ENCODE measurements around the gene CCDC192. TPM values are rescaled to one million over a fixed set of nuclear protein-coding genes. Genes with fewer than 3 reads are reported as not detected.

Gene CCDC192
- total RNA-seq, 2 donors from 2014 or later: not detected

- DNase-seq (ENCODE audit: low spot score): no peak
- no peak overlapping the region for H3K27ac ChIP-seq
- H3K4me3 ChIP-seq: no peak overlapping the region
- H3K36me3 ChIP-seq: no peaks in the 10 kb centered on the region
- no peaks in the 10 kb centered on the region for H3K4me1 ChIP-seq (ENCODE audit: control insufficient read depth in 1 of 2, low read depth in 2 of 2)
- TF ChIP-seq CTCF (IDR thresholded peaks at IDR 0.05): no peak
- H3K9me3 ChIP-seq: no peaks in the 10 kb centered on the region
- no peaks in the 10 kb centered on the region for H3K27me3 ChIP-seq (replicated peaks; ENCODE audit: insufficient read depth)
- no peak for ATAC-seq (ENCODE audit: insufficient number of reproducible peaks, low FRiP score, low read depth)
These were observed 238.5 kb downstream of the CCDC192 start for GRCh38 chr5:127941646-127942045.

GRCh38 chr5:127942246-127943060 is 239.3 kb downstream of the CCDC192 start:
- no peak for TF ChIP-seq CTCF (IDR thresholded peaks at IDR 0.05)
- H3K9me3 ChIP-seq: no peaks in the 10 kb centered on the region
- H3K27me3 ChIP-seq (replicated peaks; ENCODE audit: insufficient read depth): no peaks in the 10 kb centered on the region
- ATAC-seq (ENCODE audit: insufficient number of reproducible peaks, low FRiP score, low read depth) (no peak), DNase-seq (ENCODE audit: low spot score) (no peak)
- H3K36me3 ChIP-seq: no peaks in the 10 kb centered on the region
- no peak overlapping the region for H3K4me3 ChIP-seq
- no peak overlapping the region for H3K27ac ChIP-seq
- no peaks in the 10 kb centered on the region for H3K4me1 ChIP-seq (ENCODE audit: control insufficient read depth in 1 of 2, low read depth in 2 of 2)

GRCh38 chr5:127943061-127943371 is 239.8 kb downstream of the CCDC192 start:
- H3K4me1 ChIP-seq (ENCODE audit: control insufficient read depth in 1 of 2, low read depth in 2 of 2): no peaks in the 10 kb centered on the region
- no peak overlapping the region for H3K27ac ChIP-seq
- ATAC-seq (ENCODE audit: insufficient number of reproducible peaks, low FRiP score, low read depth) (no peak), DNase-seq (ENCODE audit: low spot score) (no peak)
- no peaks in the 10 kb centered on the region for H3K9me3 ChIP-seq
- H3K27me3 ChIP-seq (replicated peaks; ENCODE audit: insufficient read depth): no peaks in the 10 kb centered on the region
- no peak for TF ChIP-seq CTCF (IDR thresholded peaks at IDR 0.05)
- no peaks in the 10 kb centered on the region for H3K36me3 ChIP-seq
- no peak overlapping the region for H3K4me3 ChIP-seq

GRCh38 chr5:127944125-127944524 is 240.9 kb downstream of the CCDC192 start:
- H3K36me3 ChIP-seq: no peaks in the 10 kb centered on the region
- ATAC-seq (ENCODE audit: insufficient number of reproducible peaks, low FRiP score, low read depth) (no peak), DNase-seq (ENCODE audit: low spot score) (no peak)
- no peak overlapping the region for H3K4me3 ChIP-seq
- no peaks in the 10 kb centered on the region for H3K9me3 ChIP-seq
- H3K4me1 ChIP-seq (ENCODE audit: control insufficient read depth in 1 of 2, low read depth in 2 of 2): no peaks in the 10 kb centered on the region
- H3K27me3 ChIP-seq (replicated peaks; ENCODE audit: insufficient read depth): no peaks in the 10 kb centered on the region
- no peak overlapping the region for H3K27ac ChIP-seq
- TF ChIP-seq CTCF (IDR thresholded peaks at IDR 0.05): no peak

- Histone ChIP-seq H3K27me3 (replicated peaks; ENCODE audit: insufficient read depth) (no peaks in the 10 kb centered on the region), H3K9me3 (no peaks in the 10 kb centered on the region), H3K27ac (no peak overlapping the region), H3K4me1 (ENCODE audit: control insufficient read depth in 1 of 2, low read depth in 2 of 2) (no peaks in the 10 kb centered on the region), H3K4me3 (no peak overlapping the region), H3K36me3 (no peaks in the 10 kb centered on the region)
- ATAC-seq (ENCODE audit: insufficient number of reproducible peaks, low FRiP score, low read depth) (no peak), DNase-seq (ENCODE audit: low spot score) (no peak)
- no peak for TF ChIP-seq CTCF (IDR thresholded peaks at IDR 0.05)
These were observed 244.8 kb downstream of the CCDC192 start for GRCh38 chr5:127947941-127948340.
